22Rv1 (cell line): Measurements from ENCODE around the gene CAPN3.

Experiments
- H3K27ac ChIP-seq: fragments of 450-650 bp; 2 replicates; pipeline ENCODE4 v1.5.1; 2017
- ZFX ChIP-seq: fragments of 450-650 bp; IDR thresholded peaks from 2 replicates; pipeline ENCODE4 v1.6.1; 2017; ENCODE audit warnings: antibody characterized with exemption, borderline replicate concordance
- TF ChIP-seq, protein P1 (sequence below): fragments of 450-650 bp; IDR thresholded peaks from 2 replicates; pipeline ENCODE4 v1.5.1; 2017; ENCODE audit warnings: mild to moderate bottlenecking

The CAPN3 gene

DNA sequence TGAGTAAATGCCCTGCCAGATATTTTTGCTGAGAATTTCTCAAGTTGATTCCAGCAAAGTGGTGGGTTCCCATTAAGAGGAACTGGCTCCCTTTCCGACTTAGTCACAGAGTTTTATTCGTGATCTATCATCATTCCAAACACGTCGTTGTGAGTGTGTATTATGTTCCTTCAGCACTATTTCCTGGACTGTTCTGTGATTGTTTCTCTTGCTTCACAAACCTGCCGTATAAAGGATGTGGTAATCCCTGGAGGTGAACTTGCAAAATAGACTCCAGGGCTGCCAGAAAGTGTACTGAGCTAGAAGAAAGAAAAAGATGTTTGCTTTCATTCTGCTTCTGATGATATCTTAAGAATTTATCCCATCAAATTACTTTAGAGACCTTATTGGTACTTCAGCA, 14.5 kb upstream of the CAPN3 start:
- H3K27ac ChIP-seq = no peak overlapping the region
- TF ChIP-seq, protein P1, sequence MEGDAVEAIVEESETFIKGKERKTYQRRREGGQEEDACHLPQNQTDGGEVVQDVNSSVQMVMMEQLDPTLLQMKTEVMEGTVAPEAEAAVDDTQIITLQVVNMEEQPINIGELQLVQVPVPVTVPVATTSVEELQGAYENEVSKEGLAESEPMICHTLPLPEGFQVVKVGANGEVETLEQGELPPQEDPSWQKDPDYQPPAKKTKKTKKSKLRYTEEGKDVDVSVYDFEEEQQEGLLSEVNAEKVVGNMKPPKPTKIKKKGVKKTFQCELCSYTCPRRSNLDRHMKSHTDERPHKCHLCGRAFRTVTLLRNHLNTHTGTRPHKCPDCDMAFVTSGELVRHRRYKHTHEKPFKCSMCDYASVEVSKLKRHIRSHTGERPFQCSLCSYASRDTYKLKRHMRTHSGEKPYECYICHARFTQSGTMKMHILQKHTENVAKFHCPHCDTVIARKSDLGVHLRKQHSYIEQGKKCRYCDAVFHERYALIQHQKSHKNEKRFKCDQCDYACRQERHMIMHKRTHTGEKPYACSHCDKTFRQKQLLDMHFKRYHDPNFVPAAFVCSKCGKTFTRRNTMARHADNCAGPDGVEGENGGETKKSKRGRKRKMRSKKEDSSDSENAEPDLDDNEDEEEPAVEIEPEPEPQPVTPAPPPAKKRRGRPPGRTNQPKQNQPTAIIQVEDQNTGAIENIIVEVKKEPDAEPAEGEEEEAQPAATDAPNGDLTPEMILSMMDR = no peak
- no peak for TF ChIP-seq ZFX

- H3K27ac ChIP-seq = no peak overlapping the region
- TF ChIP-seq, protein P1 = no peak
- TF ChIP-seq ZFX = no peak
Observed at GRCh38 chr15:42345504-42345903, 13.8 kb upstream of the CAPN3 start.

DNA sequence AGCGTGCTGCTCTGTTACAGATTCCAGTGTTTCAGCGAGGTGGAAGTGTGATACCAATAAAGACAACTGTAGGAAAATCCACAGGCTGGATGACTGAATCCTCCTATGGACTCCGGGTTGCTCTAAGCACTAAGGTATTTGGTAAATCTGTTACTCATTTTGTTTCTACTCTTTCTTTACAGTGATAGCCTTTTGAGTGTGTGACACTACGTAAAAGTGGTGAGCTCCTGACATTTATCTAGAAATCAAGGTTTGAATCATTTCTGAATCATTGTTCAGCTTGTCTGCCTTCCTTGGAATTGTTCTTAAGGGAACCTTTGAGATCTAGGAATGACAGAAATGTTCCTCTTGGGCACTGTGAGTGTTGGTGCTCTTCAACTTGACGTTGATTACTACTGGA, 11.2 kb upstream of the CAPN3 start:
- no peak for TF ChIP-seq ZFX
- TF ChIP-seq, protein P1 = no peak
- H3K27ac ChIP-seq = no peak overlapping the region

- H3K27ac ChIP-seq = no peak overlapping the region
- TF ChIP-seq ZFX = no peak
- TF ChIP-seq, protein P1 = no peak
Observed at GRCh38 chr15:42349186-42349585, 10.1 kb upstream of the CAPN3 start.

DNA sequence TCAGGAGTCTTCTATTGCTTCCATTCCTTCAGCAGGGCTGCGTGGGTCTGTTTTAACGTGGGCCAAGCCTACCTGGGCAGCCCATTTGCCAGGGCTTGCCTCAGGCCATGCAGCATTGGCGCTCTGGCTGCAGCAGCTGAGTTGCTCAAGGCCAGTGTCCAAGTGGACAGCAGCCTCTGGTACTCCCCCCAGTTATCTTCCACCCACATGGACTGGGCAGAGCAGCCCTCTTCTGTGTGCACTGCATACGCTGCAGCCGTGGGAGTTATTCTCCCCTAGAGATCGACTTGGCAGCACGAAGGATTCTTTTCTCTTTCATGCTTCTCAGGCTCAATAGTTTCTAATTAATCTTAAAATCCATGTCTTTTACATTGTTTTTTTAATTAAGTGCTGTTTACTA, 6.9 kb upstream of the CAPN3 start:
- TF ChIP-seq ZFX = no peak
- TF ChIP-seq, protein P1 = no peak
- no peak overlapping the region for H3K27ac ChIP-seq

DNA sequence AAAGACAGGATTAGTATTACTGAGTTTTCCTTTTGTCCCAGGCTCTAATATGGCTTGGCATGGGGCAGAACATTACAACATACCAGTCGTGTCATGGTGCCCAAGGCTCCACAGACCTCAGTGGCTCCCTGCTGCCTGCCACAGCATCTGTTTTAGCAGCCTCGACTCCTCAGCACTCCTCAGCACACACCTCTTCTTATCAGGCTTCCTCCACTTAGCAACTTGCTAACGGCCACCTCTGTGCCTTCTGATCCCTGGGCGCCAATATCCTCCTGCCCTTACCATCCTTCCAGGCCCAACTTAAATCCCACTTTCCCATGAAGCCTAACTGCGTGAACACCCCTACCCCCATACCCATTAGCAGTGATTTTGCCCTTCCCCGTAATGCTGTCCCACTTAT, 6.2 kb upstream of the CAPN3 start:
- TF ChIP-seq, protein P1 = no peak
- TF ChIP-seq ZFX = no peak
- no peak overlapping the region for H3K27ac ChIP-seq

GRCh38 chr15:42354824-42355223, 4.5 kb upstream of the CAPN3 start:
- no peak overlapping the region for H3K27ac ChIP-seq
- TF ChIP-seq, protein P1 = no peak
- no peak for TF ChIP-seq ZFX
